NCI-H1694 (cell line): ENCODE measurements around the gene SEC24D.

Experiments
- DNase-seq: peaks from one replicate; lab custom pipeline; 2025; lab: John Stamatoyannopoulos, UW

Gene SEC24D

GRCh38 chr4:118845552-118846050 lies 9.7 kb upstream of the SEC24D start:
- DNase-seq = peak; percentile 63

GRCh38 chr4:118843237-118843636 lies 7.3 kb upstream of the SEC24D start:
- no peak for DNase-seq

DNA sequence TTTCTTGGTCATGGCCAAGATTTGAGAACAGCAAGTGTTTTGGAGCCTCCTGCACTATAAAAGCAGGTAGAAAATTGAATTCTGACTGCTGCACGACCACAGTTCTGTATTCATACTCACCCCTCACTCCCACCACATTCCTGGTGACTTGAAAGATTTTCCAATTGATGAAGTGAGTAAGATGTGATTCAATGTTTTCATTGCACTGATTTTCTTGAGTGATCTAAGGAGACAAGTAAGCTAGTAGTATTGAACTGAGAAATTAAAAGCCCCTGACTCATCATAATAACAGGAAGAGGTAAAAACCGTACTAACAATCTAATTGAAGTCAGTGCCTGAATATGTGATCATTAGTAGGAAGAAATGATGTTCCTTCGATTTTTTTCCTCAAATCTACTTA lies 6.1 kb upstream of the SEC24D start:
- no peak for DNase-seq

GRCh38 chr4:118839221-118839927 lies 3.4 kb upstream of the SEC24D start:
- DNase-seq = no peak

DNA sequence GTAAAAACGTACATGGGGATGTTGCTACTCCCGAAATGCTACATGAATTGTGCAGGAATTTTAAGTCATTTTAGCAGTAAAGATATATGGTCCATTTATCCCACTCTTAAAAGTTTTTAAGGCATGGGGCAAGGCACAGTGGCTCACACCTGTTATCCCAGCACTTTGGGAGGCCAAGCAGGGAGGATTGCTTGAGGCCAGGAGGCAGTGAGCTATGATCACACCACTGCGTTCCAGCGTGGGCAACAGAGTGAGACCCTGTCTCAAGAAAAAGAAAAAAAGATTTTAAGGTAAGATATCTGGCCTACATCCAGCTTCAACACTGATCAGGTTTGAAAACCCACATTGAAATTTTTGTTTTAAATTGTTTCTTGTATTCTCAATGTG lies 1.2 kb upstream of the SEC24D start:
- no peak for DNase-seq

DNA sequence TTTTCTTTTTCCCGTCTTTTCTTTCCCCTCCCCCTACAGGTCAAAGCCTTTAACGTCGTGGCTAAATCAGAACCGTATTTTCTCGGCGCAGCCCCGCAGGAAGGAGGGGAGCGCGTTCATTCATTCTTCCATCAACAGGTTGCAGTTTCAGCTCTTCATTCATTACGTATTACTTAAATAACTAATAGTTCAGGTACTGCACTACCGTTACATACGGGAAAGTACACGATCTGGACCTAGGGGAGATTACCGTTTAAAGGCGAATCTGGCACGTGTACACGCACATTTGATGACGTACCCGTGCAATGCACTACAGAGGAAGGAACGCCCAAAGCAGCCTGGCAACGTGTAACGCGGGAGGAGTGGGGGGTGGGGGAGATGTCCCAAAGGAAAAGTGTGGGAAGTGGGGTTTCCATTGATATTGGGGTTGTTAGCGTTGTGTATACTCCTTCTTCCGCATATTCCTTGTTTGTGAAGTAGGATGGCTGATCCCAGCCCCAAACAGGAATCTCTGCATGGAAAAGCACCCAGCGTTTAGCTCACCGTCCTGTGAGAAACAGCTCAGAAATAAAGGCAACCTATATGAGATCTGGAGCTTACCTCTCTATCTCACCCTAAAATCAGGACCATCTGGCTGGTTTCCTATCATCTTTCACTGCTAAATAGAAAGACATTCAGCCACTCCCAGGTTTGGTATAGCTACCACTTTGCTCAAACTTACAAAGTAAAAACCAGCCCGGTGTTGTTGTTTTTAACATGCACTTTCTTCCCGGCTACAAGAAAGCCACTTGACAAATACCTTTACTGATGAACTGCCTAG lies 585 bp upstream of the SEC24D start:
- peak; percentile 7 for DNase-seq

DNA sequence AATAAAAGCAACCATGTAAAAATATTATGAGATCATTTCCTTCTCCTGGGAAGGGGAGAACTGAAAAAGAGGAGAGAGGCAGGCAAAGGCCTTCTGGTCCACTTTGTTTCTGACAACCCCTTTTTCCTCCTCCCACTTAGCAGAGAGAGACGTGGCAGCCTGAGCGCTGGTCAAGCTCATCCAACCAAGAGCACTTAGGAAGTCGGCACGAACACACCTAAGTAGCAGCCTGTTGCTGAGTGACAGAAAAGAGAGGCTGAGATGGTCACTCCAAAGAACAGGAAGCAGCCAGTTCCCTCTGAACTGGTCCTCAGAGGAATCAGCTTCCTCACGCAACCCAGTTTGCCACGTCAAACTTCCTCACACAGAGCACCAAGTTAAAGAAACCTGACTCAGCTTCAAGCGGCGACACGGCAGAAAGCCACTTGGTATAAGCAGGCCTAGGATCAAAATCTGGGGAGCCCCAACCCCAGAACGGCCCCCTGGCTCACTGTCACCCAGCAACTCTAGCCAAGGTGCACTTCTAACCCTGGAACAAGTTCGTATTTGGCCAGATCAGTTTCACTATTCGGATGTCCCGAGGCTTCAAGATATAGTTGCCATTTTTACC lies 861 bp downstream of the SEC24D start:
- DNase-seq = no peak

GRCh38 chr4:118834070-118834469 lies 1.9 kb downstream of the SEC24D start:
- DNase-seq = no peak

DNA sequence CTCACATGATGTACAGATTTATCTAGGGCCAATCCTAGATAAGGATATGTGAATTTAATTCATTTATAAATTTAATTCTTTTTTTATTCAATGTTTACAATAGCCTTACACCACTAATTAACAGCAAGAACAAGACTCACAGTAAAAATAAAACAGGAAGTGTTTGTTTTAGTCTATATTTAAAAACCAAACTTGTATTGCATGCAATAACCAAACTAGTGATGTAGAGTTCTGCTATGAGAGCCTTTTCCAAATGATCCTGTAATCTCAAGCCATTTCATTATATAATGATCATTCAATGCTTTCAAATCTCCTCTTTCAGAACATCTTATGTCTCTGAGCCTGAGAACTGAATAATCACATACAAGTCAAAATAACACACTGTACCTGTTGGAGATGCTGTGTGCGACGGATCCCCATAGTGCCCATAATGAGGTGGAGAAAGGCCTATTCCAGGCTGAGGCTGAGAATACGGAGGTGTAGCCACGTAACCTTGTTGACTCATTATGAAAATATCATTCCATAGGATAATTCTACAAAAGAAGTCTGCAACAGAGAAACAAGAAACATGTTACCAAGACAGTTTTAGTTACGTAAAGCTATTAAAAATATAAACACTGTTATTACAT lies 2.6 kb downstream of the SEC24D start:
- no peak for DNase-seq

DNA sequence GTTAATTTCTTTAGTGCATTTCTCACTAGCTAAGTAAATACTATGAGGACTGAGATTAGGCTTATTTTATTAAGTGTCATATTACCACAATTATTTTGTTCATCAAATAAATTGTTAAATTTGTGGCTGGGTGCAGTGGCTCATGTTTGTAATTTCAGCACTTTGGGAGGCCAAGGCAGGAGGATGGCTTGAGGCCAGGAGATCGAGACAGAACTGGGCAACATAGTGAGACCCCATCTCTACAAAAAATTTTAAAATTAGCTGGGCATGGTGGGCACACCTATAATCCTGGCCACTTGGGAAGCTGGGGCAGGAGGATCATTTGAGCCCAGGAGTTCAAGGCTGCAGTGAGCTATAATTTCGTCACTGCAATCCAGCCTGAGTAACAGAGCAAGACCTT lies 6.8 kb downstream of the SEC24D start:
- DNase-seq = no peak

DNA sequence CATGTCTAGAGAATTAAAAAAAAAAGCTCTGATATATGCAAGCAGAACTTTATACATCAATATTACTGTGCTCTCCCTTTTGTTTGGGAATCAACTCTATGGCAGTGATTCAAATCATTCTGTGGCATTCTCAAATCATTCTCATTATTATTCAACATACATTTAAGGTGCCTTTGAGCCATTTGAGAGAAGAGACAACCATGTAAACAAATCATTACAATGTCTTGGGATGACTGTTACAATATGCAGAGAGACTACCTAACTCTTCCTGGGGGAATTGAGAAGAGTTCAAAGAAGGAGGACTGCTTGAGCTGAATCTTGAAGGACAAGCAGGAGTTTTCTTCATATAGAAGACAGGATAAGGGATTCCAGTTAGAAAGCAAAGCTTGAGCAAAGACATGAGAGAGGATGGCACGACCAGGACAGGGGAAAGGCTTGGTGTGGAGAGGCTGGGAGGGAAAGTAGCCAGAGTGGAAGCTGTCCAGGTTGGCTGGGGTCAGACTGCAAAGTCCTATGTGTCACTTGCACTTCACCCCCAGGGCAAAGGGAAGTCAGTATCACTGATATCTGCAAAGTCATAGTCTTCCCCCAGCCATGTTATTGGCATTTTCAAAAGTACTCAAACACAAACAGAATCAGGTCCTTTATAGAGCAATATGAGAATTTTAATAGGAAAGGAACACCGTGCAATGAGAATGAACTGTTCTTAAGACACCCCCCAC lies 9.0 kb downstream of the SEC24D start:
- DNase-seq = no peak

DNA sequence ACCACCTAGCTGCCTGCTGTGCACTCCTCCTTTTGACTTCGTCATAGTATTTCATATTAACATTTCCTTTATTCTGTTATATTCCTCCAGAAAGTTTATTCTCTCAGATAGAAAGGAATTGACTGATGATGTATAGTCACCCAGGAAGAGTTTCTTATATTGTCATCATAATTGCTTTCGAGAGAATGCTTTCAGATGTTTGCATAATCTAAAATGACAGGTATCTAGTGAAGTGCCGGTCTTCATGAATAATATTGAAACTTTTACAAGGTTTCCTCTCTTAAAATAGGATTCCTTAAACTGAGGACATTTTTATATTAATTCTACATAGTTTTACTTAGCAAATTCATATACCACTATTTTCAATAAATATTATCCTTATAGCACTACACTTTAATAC lies 10.1 kb downstream of the SEC24D start:
- DNase-seq = no peak

DNA sequence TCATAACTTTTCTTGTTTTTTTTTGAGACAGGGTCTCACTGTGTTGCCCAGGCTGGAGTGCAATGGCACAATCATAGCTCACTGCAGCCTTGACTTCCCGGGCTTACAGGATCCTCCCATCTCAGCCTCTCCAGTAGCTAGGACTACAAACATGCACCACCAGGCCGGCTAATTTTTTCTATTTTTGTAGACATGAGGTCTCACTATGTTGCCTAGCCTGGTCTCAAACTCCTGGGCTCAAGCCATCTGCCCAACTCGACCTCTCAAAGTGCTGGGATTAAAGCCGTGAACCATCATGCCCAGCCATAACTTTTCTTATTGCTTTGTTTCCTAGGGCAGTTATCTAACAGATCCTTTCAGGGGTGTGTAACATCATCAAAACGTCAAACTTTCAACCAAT lies 11.8 kb downstream of the SEC24D start:
- no peak for DNase-seq

DNA sequence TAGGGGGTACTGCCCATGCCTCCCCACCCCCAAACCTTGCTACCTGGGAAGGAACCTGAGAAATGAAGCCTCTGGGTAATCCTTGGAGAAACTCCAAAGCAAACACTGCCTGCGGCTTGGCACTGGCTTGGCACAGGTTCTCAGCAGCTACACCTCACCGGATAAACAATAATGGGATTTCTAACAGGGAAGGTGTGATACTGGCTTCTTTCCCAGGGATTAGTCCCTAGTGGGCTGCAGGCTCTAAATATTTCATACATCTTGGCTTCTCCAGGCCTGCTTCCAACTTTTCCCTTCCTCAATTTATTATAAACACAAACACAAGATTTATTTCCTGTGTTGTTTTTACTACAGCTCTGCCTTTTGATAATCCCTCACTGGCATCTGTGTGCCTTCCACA lies 12.5 kb downstream of the SEC24D start:
- peak; percentile 26 for DNase-seq

DNA sequence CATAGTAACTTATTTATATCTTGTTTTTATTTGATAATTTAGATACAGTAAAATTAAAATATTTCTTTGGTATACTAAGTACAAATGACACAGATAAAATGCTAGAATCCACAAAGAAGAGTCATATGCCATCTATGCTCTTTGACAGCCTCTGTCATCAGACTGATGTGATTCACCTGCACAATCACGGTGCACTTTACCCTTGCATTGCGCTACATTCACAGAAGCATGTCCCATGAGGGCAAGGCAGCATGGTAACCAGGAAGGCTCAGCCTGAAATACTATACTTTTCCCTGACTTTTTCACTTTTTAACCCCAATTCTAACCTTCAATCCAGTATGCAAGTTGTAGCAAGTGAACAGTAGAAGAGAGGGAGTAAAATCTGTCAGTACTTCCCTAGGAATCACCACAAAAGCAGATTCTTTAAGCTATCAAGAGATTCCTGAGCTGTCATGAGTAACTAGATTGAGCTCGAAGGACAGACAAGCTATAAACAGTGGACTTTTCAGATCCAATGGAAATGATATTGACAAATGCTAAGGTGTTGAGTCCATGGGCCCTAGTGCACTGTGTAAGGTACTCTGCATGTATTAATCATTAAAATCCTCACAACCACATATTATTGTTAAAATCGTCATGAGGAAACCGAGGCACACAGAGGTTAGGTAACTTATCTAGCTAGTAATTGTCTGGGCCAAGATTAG lies 14.2 kb downstream of the SEC24D start:
- DNase-seq = no peak

GRCh38 chr4:118817178-118817930 lies 18.6 kb downstream of the SEC24D start:
- no peak for DNase-seq

DNA sequence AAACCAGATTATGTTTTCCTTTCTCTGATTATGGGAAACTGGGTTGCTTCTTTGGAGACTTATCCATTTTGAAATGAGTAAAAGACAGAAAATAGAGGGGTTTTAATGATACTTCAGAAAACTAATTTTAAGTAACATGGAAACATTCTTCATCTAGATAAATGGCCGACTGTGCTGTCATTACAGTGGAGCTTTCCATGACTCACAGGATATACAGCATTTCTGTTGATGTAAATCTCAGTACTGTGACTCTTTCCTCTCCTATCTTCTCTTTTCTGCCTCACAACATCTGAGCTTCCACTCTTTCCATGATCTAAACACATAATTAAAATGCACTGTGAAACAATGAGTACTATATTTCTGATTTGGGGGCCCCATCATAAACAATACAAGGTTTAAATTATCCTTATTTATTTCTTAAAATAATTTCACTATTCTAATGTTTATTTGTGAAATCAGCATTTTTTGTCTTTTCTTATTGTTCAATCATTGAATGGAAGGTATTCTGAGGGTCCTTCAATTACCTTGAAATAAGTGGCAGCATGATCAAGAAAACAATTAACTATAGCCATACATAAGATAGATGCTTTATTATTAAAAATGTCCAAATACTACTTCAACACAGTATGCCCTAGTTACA lies 19.3 kb downstream of the SEC24D start:
- no peak for DNase-seq

- DNase-seq = peak; percentile 65
Observed at GRCh38 chr4:118814891-118815290, 21.0 kb downstream of the SEC24D start.

- DNase-seq = no peak
Observed at GRCh38 chr4:118814058-118814457, 21.9 kb downstream of the SEC24D start.

DNA sequence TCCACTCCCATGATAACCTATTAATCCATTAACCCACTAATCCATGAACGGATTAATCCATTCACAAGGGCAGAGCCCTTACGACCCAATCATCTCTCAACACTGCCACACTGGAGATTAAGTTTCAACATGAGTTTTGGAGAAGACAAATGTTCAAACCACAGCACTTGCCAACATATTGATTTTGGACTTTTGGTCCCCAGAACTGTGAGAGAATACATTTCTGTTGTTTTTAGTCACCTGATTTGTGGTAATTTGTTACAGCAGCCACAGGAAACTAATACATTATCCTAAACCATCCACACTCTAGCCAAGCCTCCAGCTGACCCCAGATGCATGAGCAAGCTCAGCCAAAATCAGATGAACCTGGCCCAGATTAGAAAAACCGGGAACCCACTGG lies 22.4 kb downstream of the SEC24D start:
- no peak for DNase-seq
